ENCODE results near the gene SPAG16.

DNA sequence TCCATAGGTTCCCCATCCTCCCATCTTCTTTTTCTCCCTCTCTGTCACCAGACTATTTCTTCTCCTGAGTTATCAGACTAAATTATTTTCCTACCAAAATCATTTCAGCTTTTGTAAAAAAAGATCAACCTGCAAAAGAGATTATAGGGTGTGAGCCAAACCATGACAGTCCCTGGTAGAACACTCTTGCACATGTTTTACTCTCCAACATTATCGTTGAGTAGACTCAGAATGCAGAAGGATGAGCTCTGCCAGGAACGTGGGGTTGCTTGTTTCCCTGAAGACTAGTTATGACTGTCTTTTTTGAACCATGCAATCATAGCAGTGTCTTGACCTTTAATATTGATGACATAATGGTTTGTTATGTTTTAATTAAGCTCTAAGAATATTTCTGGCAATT, 766.5 kb downstream of the SPAG16 start:
- TF ChIP-seq POLR2A (IDR thresholded peaks at IDR 0.05) = no peak
- TF ChIP-seq, protein P1, sequence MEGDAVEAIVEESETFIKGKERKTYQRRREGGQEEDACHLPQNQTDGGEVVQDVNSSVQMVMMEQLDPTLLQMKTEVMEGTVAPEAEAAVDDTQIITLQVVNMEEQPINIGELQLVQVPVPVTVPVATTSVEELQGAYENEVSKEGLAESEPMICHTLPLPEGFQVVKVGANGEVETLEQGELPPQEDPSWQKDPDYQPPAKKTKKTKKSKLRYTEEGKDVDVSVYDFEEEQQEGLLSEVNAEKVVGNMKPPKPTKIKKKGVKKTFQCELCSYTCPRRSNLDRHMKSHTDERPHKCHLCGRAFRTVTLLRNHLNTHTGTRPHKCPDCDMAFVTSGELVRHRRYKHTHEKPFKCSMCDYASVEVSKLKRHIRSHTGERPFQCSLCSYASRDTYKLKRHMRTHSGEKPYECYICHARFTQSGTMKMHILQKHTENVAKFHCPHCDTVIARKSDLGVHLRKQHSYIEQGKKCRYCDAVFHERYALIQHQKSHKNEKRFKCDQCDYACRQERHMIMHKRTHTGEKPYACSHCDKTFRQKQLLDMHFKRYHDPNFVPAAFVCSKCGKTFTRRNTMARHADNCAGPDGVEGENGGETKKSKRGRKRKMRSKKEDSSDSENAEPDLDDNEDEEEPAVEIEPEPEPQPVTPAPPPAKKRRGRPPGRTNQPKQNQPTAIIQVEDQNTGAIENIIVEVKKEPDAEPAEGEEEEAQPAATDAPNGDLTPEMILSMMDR (IDR thresholded peaks at IDR 0.05) = no peak

Data from breast epithelium (tissue), 3 donors.